Inflammatory macrophage treated with lipopolysaccharide for 4 hours (primary cell): ENCODE results near the gene CHCHD2.
"Not testable (repeated sequence)": the region's sequence is repeated elsewhere in the genome, so short reads cannot be mapped to it uniquely, and the experiment has no call there.

Experiments
- DNase-seq: peaks from one replicate; pipeline ENCODE4 v3.0.0-alpha.2; 2020

Gene CHCHD2

GRCh38 chr7:56081626-56082340, 24.5 kb downstream of the CHCHD2 start:
- DNase-seq = no peak

- not testable (repeated sequence) for DNase-seq
Observed at GRCh38 chr7:56080726-56081435, 25.4 kb downstream of the CHCHD2 start.

DNA sequence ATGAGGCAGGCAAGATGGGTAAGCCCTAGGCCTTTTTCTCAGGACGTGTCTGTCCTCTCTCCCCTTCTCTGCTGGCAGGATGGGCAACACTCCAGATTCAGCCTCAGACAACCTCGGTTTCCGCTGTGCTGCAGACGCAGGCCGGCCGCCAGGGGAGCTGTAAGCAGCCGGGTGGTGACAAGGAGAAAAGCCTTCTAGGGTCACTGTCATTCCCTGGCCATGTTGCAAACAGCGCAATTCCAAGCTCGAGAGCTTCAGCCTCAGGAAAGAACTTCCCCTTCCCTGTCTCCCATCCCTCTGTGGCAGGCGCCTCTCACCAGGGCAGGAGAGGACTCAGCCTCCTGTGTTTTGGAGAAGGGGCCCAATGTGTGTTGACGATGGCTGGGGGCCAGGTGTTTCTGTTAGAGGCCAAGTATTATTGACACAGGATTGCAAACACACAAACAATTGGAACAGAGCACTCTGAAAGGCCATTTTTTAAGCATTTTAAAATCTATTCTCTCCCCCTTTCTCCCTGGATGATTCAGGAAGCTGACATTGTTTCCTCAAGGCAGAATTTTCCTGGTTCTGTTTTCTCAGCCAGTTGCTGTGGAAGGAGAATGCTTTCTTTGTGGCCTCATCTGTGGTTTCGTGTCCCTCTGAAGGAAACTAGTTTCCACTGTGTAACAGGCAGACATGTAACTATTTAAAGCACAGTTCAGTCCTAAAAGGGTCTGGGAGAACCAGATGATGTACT, 26.7 kb downstream of the CHCHD2 start:
- no peak for DNase-seq

DNA sequence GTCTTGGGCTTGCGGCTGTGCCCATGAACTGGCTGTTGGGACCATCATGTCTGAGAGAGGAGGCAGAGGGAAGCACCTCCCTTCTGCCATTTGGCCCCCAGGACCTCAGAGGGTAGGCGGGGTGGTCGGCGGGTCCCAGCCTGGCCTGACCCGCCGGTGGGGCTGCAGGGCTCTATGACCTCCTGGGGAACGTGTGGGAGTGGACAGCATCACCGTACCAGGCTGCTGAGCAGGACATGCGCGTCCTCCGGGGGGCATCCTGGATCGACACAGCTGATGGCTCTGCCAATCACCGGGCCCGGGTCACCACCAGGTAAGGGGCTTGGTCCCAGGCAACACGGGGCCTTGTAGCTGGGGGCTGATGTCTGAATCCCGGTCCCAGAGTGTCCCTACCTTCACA, 28.1 kb downstream of the CHCHD2 start:
- no peak for DNase-seq

- no peak for DNase-seq
Observed at GRCh38 chr7:56077681-56078080, 28.6 kb downstream of the CHCHD2 start.

DNA sequence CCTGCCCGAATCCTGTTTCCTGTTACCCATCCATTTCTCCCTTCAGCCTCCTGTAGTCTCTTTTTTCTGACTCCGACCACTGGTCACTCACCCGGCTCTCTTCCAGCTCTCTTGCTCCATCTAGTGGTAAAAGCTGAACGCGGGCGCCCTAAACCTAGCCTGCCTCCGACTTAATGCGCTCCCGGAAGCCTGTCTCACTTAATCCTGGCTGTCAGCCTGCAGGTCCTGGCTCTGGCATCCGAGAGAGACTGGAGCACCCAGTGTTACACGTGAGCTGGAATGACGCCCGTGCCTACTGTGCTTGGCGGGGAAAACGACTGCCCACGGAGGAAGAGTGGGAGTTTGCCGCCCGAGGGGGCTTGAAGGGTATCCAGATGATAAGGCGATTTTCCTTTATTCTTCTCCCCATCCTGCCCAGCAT, 31.9 kb downstream of the CHCHD2 start:
- DNase-seq = peak; percentile 71

- not testable (repeated sequence) for DNase-seq
Observed at GRCh38 chr7:56066376-56066775, 39.9 kb downstream of the CHCHD2 start.

DNA sequence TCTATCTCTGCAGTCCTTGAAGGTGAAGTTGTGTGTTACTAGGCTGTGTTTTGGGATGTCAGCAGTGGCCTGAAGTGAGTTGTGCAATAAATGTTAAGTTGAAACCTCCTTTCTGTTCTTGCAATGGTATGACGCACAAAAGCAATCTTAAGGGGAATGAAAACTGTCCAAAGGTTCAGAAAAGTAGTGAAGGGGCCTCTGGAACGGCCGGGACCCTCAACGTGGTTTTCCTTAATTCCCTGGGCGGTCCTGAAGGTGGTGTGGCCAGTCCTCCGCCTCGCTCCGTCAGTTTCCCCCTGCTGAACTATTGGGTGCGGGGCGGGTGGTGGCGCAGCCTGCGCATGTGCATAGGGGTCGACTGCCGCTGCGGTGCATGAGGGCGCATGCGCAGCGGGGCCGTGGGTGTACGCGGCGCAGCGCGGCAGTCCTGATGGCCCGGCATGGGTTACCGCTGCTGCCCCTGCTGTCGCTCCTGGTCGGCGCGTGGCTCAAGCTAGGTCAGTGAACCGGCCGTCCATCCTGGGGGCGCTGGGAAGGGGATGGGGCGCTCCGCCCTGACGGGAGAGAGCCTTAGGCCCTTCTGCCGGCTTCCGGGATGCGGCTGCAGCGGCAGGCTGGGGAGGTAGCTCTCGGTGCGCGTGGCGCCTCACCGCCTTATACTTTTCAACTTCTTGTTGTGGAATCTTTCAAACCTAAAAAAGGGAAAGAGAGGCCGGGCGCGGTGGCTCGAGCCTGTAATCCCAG, 42.2 kb downstream of the CHCHD2 start, which contains the start of gene SUMF2:
Gene SUMF2, plus strand, starts transcription at position 405 of the 744 bp plus-strand sequence. Its CDS starts 26 bp downstream, at position 431.
- DNase-seq = peak; percentile 94

DNA sequence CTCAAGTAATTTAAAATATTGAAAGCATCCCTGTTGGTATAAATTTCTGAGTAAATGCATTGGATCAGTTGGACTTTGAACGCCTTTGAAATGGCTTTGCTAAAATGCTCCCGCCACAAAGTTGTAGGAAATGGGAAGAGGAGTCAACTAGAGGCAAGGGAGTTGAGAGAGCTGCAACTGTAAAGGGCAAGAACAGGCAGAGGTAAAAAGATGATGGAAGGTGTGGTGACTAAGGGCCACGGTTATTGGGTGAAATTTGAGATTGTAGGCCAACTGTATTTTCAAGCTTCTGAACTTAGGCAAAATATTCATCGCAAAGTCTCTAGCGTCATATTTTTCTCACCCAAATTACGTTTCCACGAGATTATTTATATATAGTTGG, 42.8 kb downstream of the CHCHD2 start:
- DNase-seq = no peak

GRCh38 chr7:56062382-56062781, 43.9 kb downstream of the CHCHD2 start:
- peak; percentile 36 for DNase-seq

GRCh38 chr7:56053993-56054392, 52.3 kb downstream of the CHCHD2 start:
- DNase-seq = no peak

DNA sequence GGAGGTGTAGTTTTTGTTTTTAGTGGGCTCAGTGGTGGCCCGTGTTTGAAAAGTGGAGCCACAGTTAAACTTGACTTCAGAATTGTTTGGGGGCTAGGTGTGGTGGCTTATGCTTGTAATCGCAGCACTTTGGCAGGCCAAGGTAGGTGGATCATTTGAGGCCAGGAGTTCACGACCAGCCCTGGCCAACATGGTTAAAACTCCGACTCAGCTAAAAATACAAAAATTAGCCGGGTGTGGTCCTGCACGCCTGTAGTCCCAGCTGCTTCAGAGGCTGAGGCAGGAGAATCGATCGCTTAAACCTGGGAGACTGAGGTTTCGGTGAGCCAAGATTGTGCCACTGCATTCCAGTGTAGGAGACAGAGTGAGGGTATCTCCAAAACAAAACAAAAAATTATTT, 52.9 kb downstream of the CHCHD2 start:
- no peak for DNase-seq
